Panc1 (cell line): ENCODE data around the gene HMGA1. TPM values are rescaled to one million over a fixed set of nuclear protein-coding genes. Genes with fewer than 3 reads are reported as not detected.

Experiments used
- ATAC-seq: fragments of 200-7000 bp; cut with Tn5 transposase; 2 replicates; pipeline ENCODE4 v1.9.1; 2020; ENCODE audit warnings: mild to moderate bottlenecking, moderate library complexity
- BruUV-seq: library from RNA; stranded (reverse); fragments of 400-500 nt; replicated peaks from 2 replicates; lab custom pipeline; 2021; lab: Mats Ljungman, UMichigan
- CTCF ChIA-PET: fragments of 300-600 bp; sonication (Branson Sonifier 250); formaldehyde crosslinking; loops from one replicate; lab custom pipeline; 2022; ENCODE audit warnings: antibody characterized with exemption; lab: Charles Lee
- POLR2A ChIA-PET: fragments of 300-600 bp; sonication (Branson Sonifier 250); formaldehyde crosslinking; loops from one replicate; lab custom pipeline; 2022; ENCODE audit warnings: antibody characterized with exemption; lab: Charles Lee
- DNase-seq: peaks from one replicate; pipeline ENCODE4 v3.0.0-alpha.2; 2010; ENCODE audit warnings: low read depth, low spot score
- H3K27ac ChIP-seq: 2 replicates; pipeline ENCODE4 v1.5.1; 2011; ENCODE audit warnings: mild to moderate bottlenecking, low read length, inconsistent platforms
- H3K27me3 ChIP-seq: fragments of 200-500 bp; sonication (Bioruptor generic); 2 replicates; pipeline ENCODE4 v1.6.0; 2014; ENCODE audit warnings: low read length, inconsistent platforms; ENCODE audit not compliant: control insufficient read depth, insufficient read depth
- H3K36me3 ChIP-seq: fragments of 200-500 bp; sonication (Bioruptor generic); 2 replicates; pipeline ENCODE4 v1.5.1; 2014; ENCODE audit warnings: inconsistent platforms, mild to moderate bottlenecking, low read length, moderate library complexity; ENCODE audit not compliant: control insufficient read depth, insufficient read depth
- H3K4me1 ChIP-seq: 2 replicates; pipeline ENCODE4 v1.5.1; 2011; ENCODE audit warnings: inconsistent platforms, mild to moderate bottlenecking, low read length, moderate library complexity; ENCODE audit not compliant: control insufficient read depth, insufficient read depth
- H3K4me3 ChIP-seq, 2 experiments: 2 replicates each; pipeline ENCODE4 v1.5.1; 2011 to 2012; ENCODE audit warnings: low read depth in 2 of 2, low read length in 2 of 2, mild to moderate bottlenecking in 2 of 2, inconsistent platforms in 1 of 2, moderate library complexity in 1 of 2
- H3K9me3 ChIP-seq: fragments of 200-500 bp; sonication (Bioruptor generic); 2 replicates; pipeline ENCODE4 v1.5.1; 2014; ENCODE audit warnings: low read depth, mild to moderate bottlenecking, inconsistent platforms, low read length, moderate library complexity; ENCODE audit not compliant: control insufficient read depth, insufficient read depth
- POLR2AphosphoS5 ChIP-seq: IDR thresholded peaks from 2 replicates; pipeline ENCODE4 v1.6.1; 2012; ENCODE audit warnings: mild to moderate bottlenecking, low read depth, low read length, moderate library complexity
- REST ChIP-seq, 2 experiments: IDR thresholded peaks; 2 replicates each; pipeline ENCODE4 v1.6.1; 2011 to 2012; ENCODE audit warnings: low read depth in 2 of 2, control low read depth in 1 of 2, low read length in 1 of 2, mild to moderate bottlenecking in 1 of 2, moderate library complexity in 1 of 2; ENCODE audit not compliant: insufficient read depth in 1 of 2
- SIN3A ChIP-seq: IDR thresholded peaks from 2 replicates; pipeline ENCODE4 v1.6.1; 2012; ENCODE audit warnings: low read depth, mild to moderate bottlenecking, low read length, moderate library complexity, borderline replicate concordance; ENCODE audit not compliant: insufficient read depth
- in situ Hi-C: cut with HindIII; loops from 2 replicates; pipeline ENCODE4 v1.10.0; 2016; ENCODE audit warnings: low sequenced_read_pairs, low pct_unique_long_range_greater_than_20kb
- intact Hi-C: fragments of 100-400 bp; cut with micrococcal nuclease; formaldehyde crosslinking; loops from one replicate; pipeline ENCODE4 v1.10.0; 2022; ENCODE audit not compliant: unreplicated experiment
- total RNA-seq: library from RNA; stranded (reverse); gene quantifications from one replicate; pipeline ENCODE4 v1.2.1, GENCODE V29; 2021; ENCODE audit not compliant: unreplicated experiment
- TF ChIP-seq, protein P1 (sequence below): fragments of 450-650 bp; IDR thresholded peaks from 2 replicates; pipeline ENCODE4 v1.5.1; 2017; ENCODE audit warnings: mild to moderate bottlenecking

HMGA1 gene
- total RNA-seq, 1 experiment from 2014 or later: 444 TPM

DNA sequence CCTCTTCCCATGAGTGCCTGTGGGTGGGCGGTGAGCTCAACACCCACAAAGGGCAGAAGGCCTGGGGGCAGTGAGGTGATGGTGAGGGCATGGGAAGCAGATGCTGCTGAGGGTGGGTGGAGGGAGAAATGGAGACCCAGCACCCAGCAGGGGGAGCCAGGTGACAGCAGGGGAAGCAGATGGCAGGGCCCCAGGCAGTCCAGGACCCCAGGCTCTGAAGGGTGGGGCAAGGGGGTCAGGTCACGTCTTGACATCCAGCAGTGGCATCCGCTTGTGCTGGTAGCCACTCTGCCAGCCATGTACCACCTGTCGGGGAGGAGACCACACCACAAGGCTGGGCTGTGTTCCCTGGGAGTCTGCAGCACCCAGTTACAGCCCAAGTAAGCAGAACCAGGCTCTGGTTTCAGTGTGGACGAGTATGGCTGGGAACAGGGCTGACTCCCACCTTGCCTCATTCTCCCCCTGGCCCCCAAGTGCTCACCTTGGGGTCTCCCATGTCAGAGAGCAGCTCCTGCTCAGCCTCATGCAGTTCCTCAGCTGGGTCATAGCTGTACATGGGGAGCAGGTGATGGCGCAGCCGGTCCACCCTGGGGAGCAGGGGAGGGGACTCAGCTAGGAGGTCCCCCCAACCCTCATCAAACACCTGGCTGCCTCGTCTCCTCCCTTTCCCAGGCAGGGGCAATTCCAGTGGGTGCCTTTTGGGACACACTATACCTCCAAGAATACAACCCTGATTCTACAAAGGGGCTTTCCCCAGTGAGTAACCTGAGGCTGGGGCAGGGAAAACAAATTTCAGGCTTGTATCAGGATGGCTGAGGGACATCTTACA lies 10.1 kb downstream of the HMGA1 start:
- in situ Hi-C loops: no loop called here
- intact Hi-C loops: loop anchor here (5.0 kb wide), 2 partner anchors 171 to 361 kb away; no protein-coding TSS in a partner anchor
- peaks cover 68% of the 10 kb centered on the region for H3K4me1 ChIP-seq

More for the DNA sequence above, 10.1 kb downstream of the HMGA1 start:
- ChIA-PET CTCF (interaction anchor here (0.6 to 3.7 kb wide), 3 partner anchors 51 to 168 kb away, joined by 3 to 21 read pairs (median 4); no protein-coding TSS in a partner anchor), POLR2A (no interaction called here)
- Histone ChIP-seq H3K4me3 (no peak overlapping the region; a peak in 1 of 4 replicates), H3K9me3 (no peaks in the 10 kb centered on the region), H3K27ac (peak overlapping the region; percentile 59; the same call in 1 of the 2 replicates), H3K36me3 (0 out of 2 replicates have a peak, but pooled peaks cover 4% of the 10 kb centered on the region), H3K27me3 (no peaks in the 10 kb centered on the region)
- ATAC-seq (peak; percentile 9), DNase-seq (no peak)
- peak; percentile 88 for TF ChIP-seq POLR2AphosphoS5
- TF ChIP-seq, protein P1, sequence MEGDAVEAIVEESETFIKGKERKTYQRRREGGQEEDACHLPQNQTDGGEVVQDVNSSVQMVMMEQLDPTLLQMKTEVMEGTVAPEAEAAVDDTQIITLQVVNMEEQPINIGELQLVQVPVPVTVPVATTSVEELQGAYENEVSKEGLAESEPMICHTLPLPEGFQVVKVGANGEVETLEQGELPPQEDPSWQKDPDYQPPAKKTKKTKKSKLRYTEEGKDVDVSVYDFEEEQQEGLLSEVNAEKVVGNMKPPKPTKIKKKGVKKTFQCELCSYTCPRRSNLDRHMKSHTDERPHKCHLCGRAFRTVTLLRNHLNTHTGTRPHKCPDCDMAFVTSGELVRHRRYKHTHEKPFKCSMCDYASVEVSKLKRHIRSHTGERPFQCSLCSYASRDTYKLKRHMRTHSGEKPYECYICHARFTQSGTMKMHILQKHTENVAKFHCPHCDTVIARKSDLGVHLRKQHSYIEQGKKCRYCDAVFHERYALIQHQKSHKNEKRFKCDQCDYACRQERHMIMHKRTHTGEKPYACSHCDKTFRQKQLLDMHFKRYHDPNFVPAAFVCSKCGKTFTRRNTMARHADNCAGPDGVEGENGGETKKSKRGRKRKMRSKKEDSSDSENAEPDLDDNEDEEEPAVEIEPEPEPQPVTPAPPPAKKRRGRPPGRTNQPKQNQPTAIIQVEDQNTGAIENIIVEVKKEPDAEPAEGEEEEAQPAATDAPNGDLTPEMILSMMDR: peak; percentile 83
- TF ChIP-seq REST (IDR thresholded peaks at IDR 0.05; ENCODE audit: insufficient read depth in 1 of 2, low read depth in 2 of 2, low read length in 1 of 2): no peak
- TF ChIP-seq SIN3A: peak; percentile 79; the same call in 1 of the 2 replicates
- no TSS peak for BruUV-seq
